GM12873 (cell line): ENCODE data around the gene CBX5.
A peak's percentile ranks its signal among the peaks of the same experiment; 100 is the strongest.

ENCODE experiments used
- TF ChIP-seq, protein P1 (sequence below): IDR thresholded peaks from 2 replicates; pipeline ENCODE4 v1.5.1; 2012; ENCODE audit warnings: low read depth, mild to moderate bottlenecking, moderate library complexity, low read length, control low read depth; ENCODE audit not compliant: insufficient read depth; ENCODE audit errors: missing control alignments

CBX5 gene

DNA sequence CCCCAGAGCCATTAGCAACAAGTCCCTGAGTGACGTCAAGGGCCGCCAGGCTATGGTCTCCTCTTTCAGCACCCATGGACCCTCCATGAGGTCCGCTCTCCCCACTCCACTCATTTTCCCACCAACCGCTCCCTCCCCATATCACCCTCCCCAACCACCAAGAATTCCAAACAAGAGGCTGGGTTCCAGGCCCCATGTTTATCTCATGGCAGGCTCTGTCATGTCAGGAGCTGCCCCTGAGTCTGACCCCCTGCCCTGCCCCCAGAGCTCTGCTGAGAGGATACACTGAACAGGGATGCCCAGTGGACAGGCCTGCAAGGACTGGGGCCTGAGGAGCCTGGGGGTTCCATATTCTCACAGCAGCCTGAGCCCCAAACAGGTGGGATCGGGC lies 69.5 kb downstream of the CBX5 start:
- TF ChIP-seq, protein P1, sequence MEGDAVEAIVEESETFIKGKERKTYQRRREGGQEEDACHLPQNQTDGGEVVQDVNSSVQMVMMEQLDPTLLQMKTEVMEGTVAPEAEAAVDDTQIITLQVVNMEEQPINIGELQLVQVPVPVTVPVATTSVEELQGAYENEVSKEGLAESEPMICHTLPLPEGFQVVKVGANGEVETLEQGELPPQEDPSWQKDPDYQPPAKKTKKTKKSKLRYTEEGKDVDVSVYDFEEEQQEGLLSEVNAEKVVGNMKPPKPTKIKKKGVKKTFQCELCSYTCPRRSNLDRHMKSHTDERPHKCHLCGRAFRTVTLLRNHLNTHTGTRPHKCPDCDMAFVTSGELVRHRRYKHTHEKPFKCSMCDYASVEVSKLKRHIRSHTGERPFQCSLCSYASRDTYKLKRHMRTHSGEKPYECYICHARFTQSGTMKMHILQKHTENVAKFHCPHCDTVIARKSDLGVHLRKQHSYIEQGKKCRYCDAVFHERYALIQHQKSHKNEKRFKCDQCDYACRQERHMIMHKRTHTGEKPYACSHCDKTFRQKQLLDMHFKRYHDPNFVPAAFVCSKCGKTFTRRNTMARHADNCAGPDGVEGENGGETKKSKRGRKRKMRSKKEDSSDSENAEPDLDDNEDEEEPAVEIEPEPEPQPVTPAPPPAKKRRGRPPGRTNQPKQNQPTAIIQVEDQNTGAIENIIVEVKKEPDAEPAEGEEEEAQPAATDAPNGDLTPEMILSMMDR, result no peak

DNA sequence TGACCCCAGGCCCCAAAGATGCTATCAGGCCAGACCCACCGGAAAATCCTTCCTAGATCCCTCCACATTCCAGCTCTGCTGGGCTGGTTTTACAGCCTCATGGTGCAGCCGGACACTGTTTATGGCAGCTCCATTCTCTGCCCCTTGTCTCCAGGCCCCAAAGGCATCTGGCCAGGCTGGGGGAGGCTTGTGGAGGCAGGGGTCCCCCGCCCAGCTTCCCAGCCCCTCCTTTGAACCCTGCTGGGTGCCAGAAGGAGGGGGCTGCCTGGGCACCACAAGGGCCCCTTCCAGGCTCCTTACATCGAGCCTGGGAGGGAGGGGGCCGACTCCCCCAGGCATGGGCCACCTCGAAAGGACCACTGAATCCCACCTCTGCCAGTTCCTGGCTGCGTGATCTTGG lies 71.3 kb downstream of the CBX5 start:
- TF ChIP-seq, protein P1, result no peak

DNA sequence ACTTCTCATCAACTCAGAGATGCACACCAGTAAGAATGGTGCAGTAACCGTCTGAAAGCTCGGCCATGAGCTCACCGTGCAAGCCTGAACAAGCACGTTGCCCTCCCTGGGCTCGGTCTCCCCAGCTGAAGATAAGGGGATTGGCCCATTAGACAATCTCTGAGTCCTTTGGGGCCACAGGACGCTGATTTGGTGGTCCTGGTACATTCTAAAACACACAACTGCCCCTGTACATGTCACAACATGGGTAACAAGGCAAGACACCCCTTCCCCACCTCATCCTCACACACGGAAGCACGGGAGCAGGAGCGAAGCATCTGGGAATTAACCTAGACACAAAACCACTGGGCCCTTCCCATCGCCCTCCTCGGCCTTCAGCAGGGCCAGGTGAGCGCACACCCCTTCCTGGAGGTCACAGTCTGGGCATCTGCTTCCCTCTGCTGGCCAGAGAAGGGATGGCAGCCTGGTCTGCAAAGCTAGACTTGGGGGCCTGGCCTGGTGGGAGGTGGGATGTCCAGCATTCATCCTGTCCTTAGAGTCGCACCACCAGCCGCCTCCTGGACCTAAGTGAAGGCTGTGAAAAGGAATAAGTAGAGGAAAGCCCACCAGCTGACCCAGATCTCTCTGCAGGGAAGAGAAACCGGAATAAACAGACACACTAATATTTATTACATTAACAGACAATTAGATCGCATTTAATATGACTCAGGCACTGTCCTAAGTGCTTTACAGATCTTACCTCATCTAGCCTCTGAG lies 72.2 kb downstream of the CBX5 start:
- TF ChIP-seq, protein P1, result peak; percentile 96

DNA sequence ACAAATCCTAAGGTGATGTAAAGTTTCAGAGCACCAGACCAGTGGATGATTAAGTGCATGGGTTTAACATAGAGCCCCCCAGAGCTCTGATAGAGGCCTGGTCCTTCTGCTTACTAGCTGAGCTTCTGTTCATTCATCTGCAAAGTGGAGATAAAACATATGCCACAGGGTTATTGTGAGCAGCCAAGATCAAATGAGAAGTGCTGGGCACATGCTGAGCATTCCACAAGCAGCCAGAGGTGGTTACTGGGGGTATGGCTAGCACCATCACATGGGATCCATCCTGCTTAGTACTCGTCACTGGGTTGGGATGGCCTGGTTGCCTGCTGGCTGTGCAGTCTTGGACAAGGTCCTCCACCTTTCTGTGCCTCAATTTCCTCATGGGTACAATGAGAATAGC lies 73.1 kb downstream of the CBX5 start:
- TF ChIP-seq, protein P1, result no peak

DNA sequence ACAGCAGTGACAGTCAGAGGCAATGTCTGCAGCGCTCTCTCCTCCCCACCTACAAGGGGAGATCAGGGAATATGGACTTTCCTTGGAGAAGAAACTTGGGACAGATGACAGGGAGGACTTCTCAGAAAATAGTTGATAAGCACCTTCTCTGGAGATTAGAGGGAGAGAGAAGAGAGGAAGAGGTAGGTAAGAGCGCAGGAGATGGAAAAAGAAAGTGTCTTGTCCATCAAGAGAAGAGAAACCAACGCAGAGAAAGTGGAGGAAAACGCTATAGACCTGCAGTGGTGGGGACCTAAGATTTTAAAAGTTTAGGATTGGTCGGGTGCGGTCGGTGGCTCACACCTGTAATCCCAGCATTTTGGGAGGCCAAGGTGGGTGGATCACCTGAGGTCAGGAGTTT lies 75.6 kb downstream of the CBX5 start:
- TF ChIP-seq, protein P1, result no peak

DNA sequence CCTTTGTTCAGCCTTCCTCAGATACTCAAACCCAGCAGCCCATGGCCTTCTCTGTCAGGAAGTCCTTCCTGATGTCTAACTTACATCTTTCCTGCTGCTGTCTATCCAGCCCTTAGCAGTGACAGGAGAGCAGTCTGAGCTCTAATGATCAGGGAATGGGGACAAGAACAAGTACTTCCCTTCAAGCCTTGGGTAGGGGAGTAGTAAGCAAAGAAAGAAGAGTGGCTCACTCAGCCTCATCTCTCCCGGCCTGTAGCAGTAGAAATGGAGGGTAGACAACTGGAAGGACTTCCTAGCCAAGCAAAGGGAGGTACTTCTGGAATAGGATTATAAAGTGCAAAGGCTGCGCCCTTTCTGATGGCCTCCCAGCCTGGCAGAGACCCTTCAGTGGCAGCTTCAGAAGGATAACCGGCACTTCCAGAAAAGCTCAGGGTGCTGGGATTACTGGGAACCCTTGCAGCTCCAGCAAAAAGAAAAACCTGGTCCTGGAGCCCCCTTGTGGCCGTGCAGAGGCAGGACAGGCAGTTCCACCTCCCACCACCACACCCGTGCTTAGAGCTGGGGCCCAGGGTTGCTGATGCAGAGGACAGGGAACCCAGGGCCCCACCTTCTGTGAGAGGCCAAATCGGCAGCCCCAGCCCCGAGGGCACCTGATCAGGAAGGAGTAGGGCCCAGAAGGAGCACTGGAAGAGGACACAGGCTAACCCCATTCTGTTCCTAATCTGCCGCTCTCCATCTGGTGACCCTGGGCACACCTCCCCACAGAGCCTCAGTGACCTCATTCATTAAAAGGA lies 78.7 kb downstream of the CBX5 start:
- TF ChIP-seq, protein P1, result peak; percentile 98

DNA sequence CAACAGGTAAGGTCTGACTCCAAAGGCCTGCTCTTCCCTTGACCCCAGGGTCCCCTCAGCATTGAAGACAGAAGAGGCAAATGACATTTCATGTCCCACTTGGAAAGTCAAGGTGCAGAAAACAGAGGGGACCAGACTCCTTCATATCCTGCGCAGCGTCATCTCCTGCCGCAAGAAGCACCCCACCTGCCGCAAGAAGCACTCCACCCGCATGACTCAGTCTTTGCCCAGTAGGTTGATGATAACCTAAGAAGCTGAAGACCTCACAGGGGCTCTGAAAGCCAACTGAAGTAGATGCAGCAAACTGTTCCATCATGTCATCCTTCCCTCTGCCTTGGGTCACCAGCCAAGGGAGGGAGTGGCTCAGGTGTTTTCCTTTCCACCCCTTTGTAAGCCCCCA lies 79.5 kb downstream of the CBX5 start:
- TF ChIP-seq, protein P1, result no peak
